ENCODE data around the gene MDC1.

DNA sequence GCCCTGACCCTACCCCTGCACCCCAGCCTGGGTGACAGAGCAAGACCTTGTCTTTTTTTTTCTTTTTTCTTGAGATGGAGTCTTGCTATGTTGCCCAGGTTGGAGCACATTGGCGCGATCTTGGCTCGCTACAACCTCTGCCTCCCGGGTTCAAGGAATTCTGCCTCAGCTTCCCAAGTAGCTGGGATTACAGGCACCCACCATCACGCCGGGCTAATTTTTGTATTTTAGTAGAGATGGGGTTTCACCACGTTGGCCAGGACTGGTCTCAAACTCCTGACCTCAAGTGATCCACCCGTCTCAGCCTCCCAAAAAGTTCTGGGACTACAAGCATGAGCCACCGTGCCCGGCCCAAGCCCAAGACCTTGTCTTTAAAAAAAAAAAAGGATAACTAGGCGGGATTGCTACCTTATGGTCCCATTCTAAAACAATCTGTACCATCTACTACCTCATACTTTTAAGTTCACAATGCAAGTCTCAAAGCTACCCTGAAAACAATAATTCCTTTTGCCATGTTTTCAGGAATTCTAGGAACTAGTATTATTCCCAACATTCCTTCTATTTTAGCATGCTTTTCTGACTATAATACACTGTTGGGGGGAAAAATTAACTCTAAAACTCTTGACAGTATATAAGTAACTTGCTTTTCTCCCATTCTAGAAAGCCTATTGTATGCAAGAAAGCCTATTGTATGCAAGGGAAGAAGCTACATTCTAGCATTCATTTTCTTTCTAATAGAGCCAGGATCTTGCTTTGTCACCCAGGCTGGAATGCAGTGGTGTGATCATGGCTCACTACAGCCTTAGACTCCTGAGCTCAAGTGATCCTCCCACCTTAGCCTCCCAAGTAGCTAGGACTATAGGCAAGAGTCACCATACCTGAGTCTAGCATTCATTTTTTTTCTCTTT is 9.7 kb upstream of the MDC1 start:
- TF ChIP-seq, protein P1, sequence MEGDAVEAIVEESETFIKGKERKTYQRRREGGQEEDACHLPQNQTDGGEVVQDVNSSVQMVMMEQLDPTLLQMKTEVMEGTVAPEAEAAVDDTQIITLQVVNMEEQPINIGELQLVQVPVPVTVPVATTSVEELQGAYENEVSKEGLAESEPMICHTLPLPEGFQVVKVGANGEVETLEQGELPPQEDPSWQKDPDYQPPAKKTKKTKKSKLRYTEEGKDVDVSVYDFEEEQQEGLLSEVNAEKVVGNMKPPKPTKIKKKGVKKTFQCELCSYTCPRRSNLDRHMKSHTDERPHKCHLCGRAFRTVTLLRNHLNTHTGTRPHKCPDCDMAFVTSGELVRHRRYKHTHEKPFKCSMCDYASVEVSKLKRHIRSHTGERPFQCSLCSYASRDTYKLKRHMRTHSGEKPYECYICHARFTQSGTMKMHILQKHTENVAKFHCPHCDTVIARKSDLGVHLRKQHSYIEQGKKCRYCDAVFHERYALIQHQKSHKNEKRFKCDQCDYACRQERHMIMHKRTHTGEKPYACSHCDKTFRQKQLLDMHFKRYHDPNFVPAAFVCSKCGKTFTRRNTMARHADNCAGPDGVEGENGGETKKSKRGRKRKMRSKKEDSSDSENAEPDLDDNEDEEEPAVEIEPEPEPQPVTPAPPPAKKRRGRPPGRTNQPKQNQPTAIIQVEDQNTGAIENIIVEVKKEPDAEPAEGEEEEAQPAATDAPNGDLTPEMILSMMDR (IDR thresholded peaks at IDR 0.05 in 8 of 11, conservative IDR thresholded peaks at IDR 0.05 in 3 of 11), result no peak
- TF ChIP-seq POLR2A (IDR thresholded peaks at IDR 0.05), result no peak

Measured in spleen (tissue), 7 donors.